DOHH2 (cell line): ENCODE measurements around the gene P2RY6.

Experiments
- H3F3A ChIP-seq: fragments of 200-600 bp; sonication (generic), shearing (Covaris generic); 2 replicates; pipeline ENCODE4 v1.6.0; 2016; ENCODE audit warnings: antibody characterized with exemption, mild to moderate bottlenecking; ENCODE audit not compliant: control insufficient read depth, insufficient read depth
- H3K27ac ChIP-seq: fragments of 200-600 bp; sonication (generic); 2 replicates; pipeline ENCODE4 v1.5.1; 2014; ENCODE audit warnings: low read depth, mild to moderate bottlenecking, low read length, moderate library complexity
- H3K27me3 ChIP-seq: fragments of 200-600 bp; sonication (generic); 2 replicates; pipeline ENCODE4 v1.6.1; 2014; ENCODE audit warnings: mild to moderate bottlenecking, low read length, mixed read lengths; ENCODE audit not compliant: control insufficient read depth
- H3K36me3 ChIP-seq: fragments of 200-600 bp; sonication (generic); 2 replicates; pipeline ENCODE4 v1.6.1; 2014; ENCODE audit warnings: mild to moderate bottlenecking, low read length, moderate library complexity, mixed read lengths; ENCODE audit not compliant: control insufficient read depth
- H3K4me1 ChIP-seq: fragments of 200-600 bp; sonication (generic); 2 replicates; pipeline ENCODE4 v1.6.1; 2014; ENCODE audit warnings: mild to moderate bottlenecking, low read length, mixed read lengths; ENCODE audit not compliant: control insufficient read depth
- H3K4me2 ChIP-seq: fragments of 200-600 bp; sonication (generic); 2 replicates; pipeline ENCODE4 v1.6.0; 2014; ENCODE audit warnings: mild to moderate bottlenecking, low read length, moderate library complexity
- H3K4me3 ChIP-seq: fragments of 200-600 bp; sonication (generic); 2 replicates; pipeline ENCODE4 v1.5.1; 2014; ENCODE audit warnings: mild to moderate bottlenecking, low read length, mixed read lengths
- H3K79me2 ChIP-seq: fragments of 200-600 bp; sonication (generic); 2 replicates; pipeline ENCODE4 v1.6.1; 2014; ENCODE audit warnings: mild to moderate bottlenecking, low read length, mixed read lengths; ENCODE audit not compliant: control insufficient read depth
- H3K9me2 ChIP-seq: fragments of 200-600 bp; sonication (generic); replicated peaks from 2 replicates; pipeline ENCODE4 v1.6.1; 2014; ENCODE audit warnings: mild to moderate bottlenecking, low read length, mixed read lengths; ENCODE audit not compliant: control insufficient read depth
- H3K9me3 ChIP-seq: fragments of 200-600 bp; sonication (generic); 2 replicates; pipeline ENCODE4 v1.6.1; 2014; ENCODE audit warnings: antibody characterized with exemption, low read length, mixed read lengths; ENCODE audit not compliant: control insufficient read depth, insufficient read depth
- H4K20me1 ChIP-seq: fragments of 200-600 bp; sonication (generic); 2 replicates; pipeline ENCODE4 v1.6.0; 2014; ENCODE audit warnings: low read depth, mild to moderate bottlenecking, antibody characterized with exemption, low read length, moderate library complexity; ENCODE audit not compliant: control insufficient read depth, insufficient read depth
- CTCF ChIP-seq: fragments of 200-600 bp; sonication (generic); IDR thresholded peaks from one replicate; pipeline ENCODE4 v1.5.1; 2014; ENCODE audit warnings: antibody characterized with exemption, mild to moderate bottlenecking, low read depth, low read length; ENCODE audit not compliant: poor library complexity, severe bottlenecking
- EZH2phosphoT487 ChIP-seq: fragments of 200-600 bp; sonication (generic); IDR thresholded peaks from 2 replicates; pipeline ENCODE4 v1.6.1; 2017; ENCODE audit warnings: borderline replicate concordance, mild to moderate bottlenecking, antibody characterized with exemption, low read length, moderate library complexity, mixed read lengths

Gene P2RY6

GRCh38 chr11:73249304-73249703, 22.8 kb upstream of the P2RY6 start:
- Histone ChIP-seq H3K9me3 (no peaks in the 10 kb centered on the region), H3K27ac (no peak overlapping the region), H3K4me2 (no peak overlapping the region), H3K4me3 (no peak overlapping the region), H3K27me3 (0 out of 2 replicates have a peak, but pooled peaks cover 4% of the 10 kb centered on the region), H3K79me2 (no peaks in the 10 kb centered on the region), H3F3A (peaks cover 7% of the 10 kb centered on the region), H4K20me1 (0 out of 2 replicates have a peak, but pooled peaks cover 3% of the 10 kb centered on the region), H3K4me1 (no peaks in the 10 kb centered on the region), H3K36me3 (no peaks in the 10 kb centered on the region), H3K9me2 (no peaks in the 10 kb centered on the region)
- TF ChIP-seq EZH2phosphoT487 (no peak), CTCF (no peak)

DNA sequence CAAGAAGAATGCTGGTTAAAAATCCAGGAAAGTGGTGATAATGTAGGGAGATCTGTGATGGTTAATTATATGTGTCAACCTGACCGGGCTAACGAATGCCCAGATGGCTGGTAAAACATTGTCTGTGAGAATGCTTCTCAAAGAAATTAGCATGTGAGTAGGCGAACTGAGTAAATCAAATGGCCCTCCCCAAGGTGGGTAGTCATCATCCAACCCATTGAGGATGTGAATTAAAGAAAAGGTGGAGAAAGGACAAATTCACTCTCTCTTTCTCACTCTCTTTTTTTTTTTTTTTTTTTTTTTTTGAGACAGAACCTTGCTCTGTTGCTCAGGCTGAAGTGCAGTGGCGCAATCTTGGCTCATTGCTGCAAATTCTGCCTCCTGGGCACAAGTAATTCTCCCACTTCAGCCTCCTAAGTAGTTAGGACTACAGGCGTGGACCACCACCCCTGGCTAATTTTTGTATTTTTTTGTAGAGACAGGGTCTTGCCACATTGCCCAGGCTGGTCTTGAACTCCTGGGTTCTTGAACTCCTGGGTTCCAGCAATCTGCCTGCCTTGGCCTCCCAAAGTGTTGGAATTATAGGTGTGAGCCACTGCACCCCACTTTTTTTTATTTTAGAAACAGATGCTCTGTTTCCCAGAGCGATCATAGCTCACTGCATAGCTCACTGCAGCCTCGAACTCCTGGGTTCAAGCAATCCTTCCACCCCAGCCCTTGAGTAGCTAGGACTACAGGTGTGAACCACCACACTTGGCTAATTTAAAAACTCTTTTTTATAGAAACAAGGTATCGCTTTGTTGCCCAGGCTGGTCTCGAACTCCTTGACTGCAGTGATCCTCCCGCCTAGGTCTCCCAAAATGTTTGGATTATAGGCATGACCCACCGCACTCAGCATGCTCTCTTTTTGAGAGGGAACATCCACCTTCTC, 22.0 kb upstream of the P2RY6 start:
- Histone ChIP-seq H3F3A (peaks cover 7% of the 10 kb centered on the region), H3K27ac (no peak overlapping the region), H3K4me3 (no peak overlapping the region), H4K20me1 (0 out of 2 replicates have a peak, but pooled peaks cover 3% of the 10 kb centered on the region), H3K79me2 (no peaks in the 10 kb centered on the region), H3K36me3 (no peaks in the 10 kb centered on the region), H3K9me3 (no peaks in the 10 kb centered on the region), H3K4me1 (no peaks in the 10 kb centered on the region), H3K9me2 (no peaks in the 10 kb centered on the region), H3K4me2 (no peak overlapping the region), H3K27me3 (0 out of 2 replicates have a peak, but pooled peaks cover 4% of the 10 kb centered on the region)
- TF ChIP-seq CTCF (no peak), EZH2phosphoT487 (no peak)

DNA sequence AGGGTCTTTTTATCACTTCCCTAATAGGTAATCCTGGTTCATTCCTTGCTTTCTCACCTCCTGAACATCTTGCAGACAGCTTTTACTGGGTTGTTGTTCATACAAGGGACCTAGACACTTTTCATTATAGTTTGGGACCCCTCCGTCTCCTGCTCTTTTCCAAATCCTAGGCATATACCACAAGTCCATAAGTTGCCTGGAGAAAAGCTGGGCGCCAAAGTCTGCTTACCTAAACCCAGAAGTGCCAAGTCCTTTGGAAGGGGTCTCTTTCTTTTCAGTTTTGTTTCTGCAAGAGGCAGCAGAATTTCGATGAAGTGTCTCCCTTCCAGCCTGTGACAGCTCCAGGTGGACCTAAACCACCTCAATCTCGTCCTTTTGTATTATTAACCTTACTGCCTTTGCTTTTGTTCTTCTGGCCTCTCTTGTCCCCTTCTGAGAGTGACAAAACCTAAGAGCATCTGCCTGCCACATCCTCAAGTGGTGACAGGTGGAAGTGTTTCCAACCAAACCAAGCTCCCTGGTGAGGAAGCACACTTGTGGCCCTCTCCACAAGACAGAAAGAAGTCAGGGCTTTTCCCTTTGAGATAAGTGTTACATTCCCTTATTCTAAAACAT, 19.5 kb upstream of the P2RY6 start:
- no peaks in the 10 kb centered on the region for H3K79me2 ChIP-seq
- TF ChIP-seq EZH2phosphoT487 (no peak), CTCF (peak; percentile 13)
- H3K36me3 ChIP-seq = no peaks in the 10 kb centered on the region
- H3F3A ChIP-seq = peaks cover 7% of the 10 kb centered on the region
- H3K4me3 ChIP-seq = no peak overlapping the region
- no peak overlapping the region for H3K4me2 ChIP-seq
- H3K27ac ChIP-seq = no peak overlapping the region
- no peaks in the 10 kb centered on the region for H3K9me3 ChIP-seq
- no peaks in the 10 kb centered on the region for H3K9me2 ChIP-seq
- H3K4me1 ChIP-seq = no peaks in the 10 kb centered on the region
- H4K20me1 ChIP-seq = 0 out of 2 replicates have a peak, but pooled peaks cover 3% of the 10 kb centered on the region
- no peaks in the 10 kb centered on the region for H3K27me3 ChIP-seq
